ENCODE data around the gene FHIP1B. TPM values are rescaled to one million over a fixed set of nuclear protein-coding genes. Genes with fewer than 3 reads are reported as not detected.
A peak's percentile ranks its signal among the peaks of the same experiment; 100 is the strongest.

Gene FHIP1B
- total and polyA plus RNA-seq, 8 donors = 34.9 to 69.0 (median 55.7) TPM

DNA sequence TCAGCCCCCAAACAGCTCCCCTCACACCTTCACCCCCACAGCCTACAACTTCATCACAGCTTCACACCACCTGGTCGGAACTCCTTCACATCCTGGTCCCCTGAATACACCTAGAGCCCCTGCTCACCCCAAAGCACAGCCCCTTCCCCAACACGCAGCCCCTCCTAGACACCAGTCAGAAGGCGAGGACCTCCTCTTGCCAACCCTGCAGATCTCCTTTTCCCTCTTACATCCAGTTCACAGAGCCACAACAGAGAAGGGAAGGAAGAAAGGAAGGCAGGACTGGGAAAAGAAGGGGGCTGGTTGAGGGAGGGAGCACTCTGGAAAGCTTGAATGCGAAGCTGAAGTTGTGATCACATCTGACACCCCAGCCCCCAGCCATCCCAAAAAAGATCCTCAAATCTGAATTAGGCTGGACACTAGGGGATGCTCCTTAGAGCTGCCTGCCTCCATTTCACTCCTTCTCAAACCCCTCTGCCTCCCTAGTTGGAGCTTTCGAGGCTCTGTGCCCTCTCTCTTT lies 25.8 kb upstream of the FHIP1B start:
- no peak for ATAC-seq
- Histone ChIP-seq H3K27ac (no peak overlapping the region), H3K9me3 (no peaks in the 10 kb centered on the region), H3K27me3 (peaks cover 22 to 69% of the 10 kb centered on the region in 2 donors), H3K36me3 (no peaks in the 10 kb centered on the region), H3K4me1 (peaks cover 8 to 12% of the 10 kb centered on the region in 2 donors), H3K4me3 (no peak overlapping the region)
- TF ChIP-seq, protein P1, sequence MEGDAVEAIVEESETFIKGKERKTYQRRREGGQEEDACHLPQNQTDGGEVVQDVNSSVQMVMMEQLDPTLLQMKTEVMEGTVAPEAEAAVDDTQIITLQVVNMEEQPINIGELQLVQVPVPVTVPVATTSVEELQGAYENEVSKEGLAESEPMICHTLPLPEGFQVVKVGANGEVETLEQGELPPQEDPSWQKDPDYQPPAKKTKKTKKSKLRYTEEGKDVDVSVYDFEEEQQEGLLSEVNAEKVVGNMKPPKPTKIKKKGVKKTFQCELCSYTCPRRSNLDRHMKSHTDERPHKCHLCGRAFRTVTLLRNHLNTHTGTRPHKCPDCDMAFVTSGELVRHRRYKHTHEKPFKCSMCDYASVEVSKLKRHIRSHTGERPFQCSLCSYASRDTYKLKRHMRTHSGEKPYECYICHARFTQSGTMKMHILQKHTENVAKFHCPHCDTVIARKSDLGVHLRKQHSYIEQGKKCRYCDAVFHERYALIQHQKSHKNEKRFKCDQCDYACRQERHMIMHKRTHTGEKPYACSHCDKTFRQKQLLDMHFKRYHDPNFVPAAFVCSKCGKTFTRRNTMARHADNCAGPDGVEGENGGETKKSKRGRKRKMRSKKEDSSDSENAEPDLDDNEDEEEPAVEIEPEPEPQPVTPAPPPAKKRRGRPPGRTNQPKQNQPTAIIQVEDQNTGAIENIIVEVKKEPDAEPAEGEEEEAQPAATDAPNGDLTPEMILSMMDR (IDR thresholded peaks at IDR 0.05) = no peak
- no peak for DNase-seq
- intact Hi-C loops (cut with DNase I) = no loop called here

DNA sequence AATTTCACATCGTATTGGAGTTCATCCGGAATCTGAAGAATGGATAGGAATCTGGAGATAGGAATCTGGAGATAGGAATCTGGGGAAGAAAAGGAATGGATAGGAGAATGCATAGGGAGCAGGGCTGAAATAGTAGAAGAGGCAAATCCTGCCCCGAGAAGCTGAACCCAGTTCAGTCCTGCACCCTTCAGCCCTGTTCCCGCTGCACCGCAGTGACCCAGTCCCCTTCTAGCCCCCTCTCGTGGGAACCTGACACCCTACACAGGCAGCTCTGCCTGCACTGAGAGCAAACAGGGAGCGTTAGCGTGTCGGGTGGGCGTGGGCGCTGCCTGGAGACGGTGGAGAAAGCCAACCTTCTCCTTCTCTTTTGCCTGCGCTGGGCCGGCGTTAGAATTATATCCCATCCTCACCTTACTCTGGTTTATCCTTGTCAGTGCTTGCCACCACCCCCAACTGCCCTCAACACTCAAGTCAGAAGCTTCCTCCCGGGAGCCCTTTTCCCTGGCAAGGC lies 24.2 kb upstream of the FHIP1B start:
- Histone ChIP-seq H3K27me3 (peaks cover 22 to 66% of the 10 kb centered on the region in 2 donors), H3K36me3 (no peaks in the 10 kb centered on the region), H3K4me3 (peak overlapping the region; percentile 9 to 21), H3K27ac (no peak overlapping the region), H3K4me1 (peaks cover 8 to 12% of the 10 kb centered on the region in 2 donors), H3K9me3 (no peaks in the 10 kb centered on the region)
- TF ChIP-seq, protein P1 (IDR thresholded peaks at IDR 0.05) = no peak
- peak in 1 of 4 donors; percentile 21 for DNase-seq
- intact Hi-C loops (cut with DNase I) = no loop called here
- peak; percentile 35 for ATAC-seq

DNA sequence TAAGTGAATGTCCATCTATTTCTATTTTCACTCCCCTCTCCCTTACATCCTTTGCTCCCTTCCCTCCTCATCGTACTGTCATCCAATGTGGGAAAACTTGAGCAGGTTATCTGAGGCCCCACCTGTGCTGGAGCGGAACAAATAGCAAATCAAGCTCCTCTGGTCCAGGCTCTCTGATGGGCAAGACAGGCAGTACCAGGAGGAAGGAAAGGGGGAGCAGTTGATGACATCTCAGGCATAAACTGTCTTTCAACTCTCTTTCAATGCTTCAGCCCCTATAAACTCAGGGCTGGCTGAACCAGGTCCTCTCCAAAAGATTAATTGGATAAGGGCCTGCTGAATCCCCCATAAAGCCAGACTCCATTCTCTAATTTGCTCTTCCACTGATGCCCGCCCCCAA lies 23.7 kb upstream of the FHIP1B start:
- TF ChIP-seq, protein P1 (IDR thresholded peaks at IDR 0.05) = no peak
- Histone ChIP-seq H3K4me3 (no peak overlapping the region), H3K27ac (no peak overlapping the region), H3K27me3 (peaks cover 22 to 66% of the 10 kb centered on the region in 2 donors), H3K9me3 (no peaks in the 10 kb centered on the region), H3K36me3 (no peaks in the 10 kb centered on the region), H3K4me1 (peaks cover 8 to 12% of the 10 kb centered on the region in 2 donors)
- ATAC-seq = no peak
- no peak for DNase-seq
- intact Hi-C loops (cut with DNase I) = no loop called here

DNA sequence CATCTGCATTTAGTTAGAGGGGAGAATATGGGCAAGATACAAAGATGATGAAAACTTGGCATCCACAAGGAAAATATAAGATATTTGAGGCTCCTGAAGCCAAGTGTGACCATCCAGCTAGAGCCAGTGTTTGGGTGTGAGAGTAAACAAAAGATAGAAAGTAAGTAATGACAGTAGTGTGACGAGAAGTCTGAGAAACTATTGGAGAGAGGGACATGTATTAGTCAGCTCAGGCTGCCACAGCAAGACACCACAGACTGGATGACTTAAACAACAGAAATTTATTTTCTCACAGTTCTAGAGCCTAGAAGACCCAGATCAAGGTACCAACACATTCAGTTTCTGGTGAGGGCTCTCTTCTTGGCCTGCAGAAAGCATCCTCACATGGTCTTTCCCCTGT lies 18.8 kb upstream of the FHIP1B start:
- Histone ChIP-seq H3K4me3 (no peak overlapping the region), H3K36me3 (no peaks in the 10 kb centered on the region), H3K27ac (no peak overlapping the region), H3K9me3 (no peaks in the 10 kb centered on the region), H3K27me3 (peaks cover 5 to 28% of the 10 kb centered on the region in 2 donors), H3K4me1 (no peaks in the 10 kb centered on the region)
- ATAC-seq (no peak), DNase-seq (no peak)
- intact Hi-C loops (cut with DNase I) = no loop called here
- TF ChIP-seq, protein P1 (IDR thresholded peaks at IDR 0.05) = no peak

DNA sequence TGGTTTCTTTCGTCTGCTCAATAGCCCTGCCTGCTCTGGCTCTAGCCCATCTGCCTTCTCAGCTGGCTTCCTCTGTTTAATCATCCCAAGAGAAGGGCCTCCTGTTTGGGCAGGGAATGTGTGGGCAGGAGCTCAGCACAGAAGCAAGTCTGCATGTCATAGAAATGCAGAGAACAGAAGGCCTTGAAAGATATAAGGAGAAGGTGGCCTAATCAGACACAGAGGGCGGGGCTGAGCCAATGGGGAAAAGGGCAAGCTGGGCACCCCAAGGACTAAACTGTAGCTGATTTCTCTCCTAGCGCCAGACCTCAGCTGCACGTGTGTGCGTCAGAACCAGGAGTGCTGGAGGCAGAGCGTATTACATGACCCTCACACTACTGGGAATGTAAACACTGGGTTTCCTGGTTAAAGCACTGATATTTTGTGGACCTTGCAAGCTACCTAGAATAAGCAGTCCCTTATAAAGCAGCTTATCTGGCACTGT lies 17.6 kb upstream of the FHIP1B start:
- Histone ChIP-seq H3K27me3 (peaks cover 0 to 16% of the 10 kb centered on the region in 2 donors), H3K27ac (no peak overlapping the region), H3K4me1 (no peaks in the 10 kb centered on the region), H3K36me3 (no peaks in the 10 kb centered on the region), H3K9me3 (no peaks in the 10 kb centered on the region), H3K4me3 (no peak overlapping the region)
- ATAC-seq (peak; percentile 34), DNase-seq (peak in 1 of 4 donors; percentile 65)
- intact Hi-C loops (cut with DNase I) = no loop called here
- TF ChIP-seq, protein P1 (IDR thresholded peaks at IDR 0.05) = no peak
